Right atrium auricular region (tissue), 2 donors: ENCODE results near the gene MYPN. TPM values are rescaled to one million over a fixed set of nuclear protein-coding genes. Genes with fewer than 3 reads are reported as not detected.
A peak's percentile ranks its signal among the peaks of the same experiment; 100 is the strongest.

Experiments
- DNase-seq: peaks from one replicate; pipeline ENCODE4 v3.0.0-alpha.2; 2019; ENCODE audit warnings: low spot score
- H3K27ac ChIP-seq, 2 donors: fragments of 200-600 bp; sonication (generic); 1 replicate in 1 of 2; 2 replicates in 1 of 2; pipeline ENCODE4 v1.5.1; 2016 to 2019
- H3K27me3 ChIP-seq, 2 donors: fragments of 200-600 bp; sonication (generic); one replicate each; pipeline versions ENCODE4 v1.5.1 to v1.6.0; 2017 to 2019
- H3K36me3 ChIP-seq: fragments of 200-600 bp; sonication (generic); one replicate; pipeline ENCODE4 v1.5.1; 2016
- H3K4me1 ChIP-seq, 2 donors: fragments of 200-600 bp; sonication (generic); one replicate each; pipeline versions ENCODE4 v1.5.1 to v1.6.0; 2017 to 2019
- H3K4me3 ChIP-seq, 2 donors: fragments of 200-600 bp; sonication (generic); 1 replicate in 1 of 2; 2 replicates in 1 of 2; pipeline ENCODE4 v1.5.1; 2017 to 2019; ENCODE audit warnings: mild to moderate bottlenecking in 1 of 2, moderate library complexity in 1 of 2
- H3K9me3 ChIP-seq, 2 donors: fragments of 200-600 bp; sonication (generic); one replicate each; pipeline ENCODE4 v1.5.1; 2019
- CTCF ChIP-seq, 2 donors: fragments of 200-600 bp; sonication (generic); IDR thresholded peaks; one replicate each; pipeline ENCODE4 v1.5.1; 2019; ENCODE audit warnings: antibody characterized with exemption in 2 of 2
- total RNA-seq, 2 donors: library from RNA; depleted of rRNA; stranded (reverse); fragments of >200 nt; gene quantifications; one replicate each; pipeline ENCODE4 v1.1.0, GENCODE V29; 2016

MYPN gene
- total RNA-seq, 2 donors from 2014 or later, result 93.5 to 145 TPM

GRCh38 chr10:68103901-68104300, 5.4 kb upstream of the MYPN start:
- Histone ChIP-seq H3K27me3 (no peaks in the 10 kb centered on the region), H3K4me3 (no peak overlapping the region), H3K9me3 (no peaks in the 10 kb centered on the region), H3K4me1 (no peaks in the 10 kb centered on the region), H3K36me3 (no peaks in the 10 kb centered on the region), H3K27ac (no peak overlapping the region)
- DNase-seq, result no peak
- no peak for TF ChIP-seq CTCF (IDR thresholded peaks at IDR 0.05)

DNA sequence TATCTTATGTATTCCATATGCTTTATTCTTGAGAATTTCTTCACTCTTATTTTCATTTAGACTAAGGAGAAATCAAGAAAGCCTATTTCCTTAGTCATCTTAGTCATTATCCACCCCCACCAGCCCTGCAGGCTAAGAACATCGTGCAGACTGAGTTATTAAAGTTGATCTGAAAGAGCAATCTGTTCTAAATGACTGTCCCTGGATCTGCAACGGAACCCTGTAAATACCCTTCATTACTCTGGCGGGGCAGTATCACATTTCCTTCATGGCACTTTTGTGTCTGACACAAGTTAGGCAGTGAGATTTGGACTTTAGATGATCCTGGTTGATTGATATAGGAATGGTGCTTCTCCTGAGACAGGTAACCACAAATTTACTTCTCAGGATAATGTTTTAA, 3.5 kb upstream of the MYPN start:
- no peak for TF ChIP-seq CTCF (IDR thresholded peaks at IDR 0.05)
- H3K36me3 ChIP-seq, result no peaks in the 10 kb centered on the region

GRCh38 chr10:68106656-68107055, 2.6 kb upstream of the MYPN start:
- no peak for DNase-seq
- Histone ChIP-seq H3K4me3 (no peak overlapping the region), H3K36me3 (no peaks in the 10 kb centered on the region), H3K27ac (peak overlapping the region in 1 of 2 donors; percentile 44), H3K4me1 (no peaks in the 10 kb centered on the region), H3K9me3 (no peaks in the 10 kb centered on the region), H3K27me3 (no peaks in the 10 kb centered on the region)
- no peak for TF ChIP-seq CTCF (IDR thresholded peaks at IDR 0.05)

More for the DNA sequence above, 3.5 kb upstream of the MYPN start:
- no peak for DNase-seq
- H3K27me3 ChIP-seq, result no peaks in the 10 kb centered on the region
- H3K9me3 ChIP-seq, result no peaks in the 10 kb centered on the region
- H3K4me1 ChIP-seq, result no peaks in the 10 kb centered on the region
- peak overlapping the region; percentile 17 to 44 for H3K27ac ChIP-seq
- no peak overlapping the region for H3K4me3 ChIP-seq

DNA sequence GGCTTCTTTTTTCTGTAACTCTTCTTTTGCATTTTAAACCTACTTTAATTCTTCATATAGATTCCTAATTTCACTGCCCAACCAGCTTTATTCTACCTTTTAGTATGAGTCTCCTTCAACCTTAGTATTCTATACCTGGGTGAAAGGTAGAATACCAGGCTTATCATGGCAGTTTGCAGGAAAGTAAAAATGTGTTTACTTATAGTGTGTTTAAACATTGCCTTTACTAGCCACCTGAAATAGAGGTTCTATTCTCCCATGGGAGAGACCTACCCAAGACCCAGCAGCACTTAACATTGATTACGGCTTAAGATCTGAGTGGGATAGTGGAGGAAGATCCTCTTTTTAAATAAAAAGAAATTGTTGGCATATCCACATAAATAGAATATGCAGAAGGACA, 1.6 kb upstream of the MYPN start:
- H3K27ac ChIP-seq, result peak overlapping the region in 1 of 2 donors; percentile 82
- H3K36me3 ChIP-seq, result no peaks in the 10 kb centered on the region
- no peaks in the 10 kb centered on the region for H3K4me1 ChIP-seq
- H3K27me3 ChIP-seq, result no peaks in the 10 kb centered on the region
- no peaks in the 10 kb centered on the region for H3K9me3 ChIP-seq
- DNase-seq, result no peak
- no peak overlapping the region for H3K4me3 ChIP-seq
- no peak for TF ChIP-seq CTCF (IDR thresholded peaks at IDR 0.05)

GRCh38 chr10:68108051-68108450, 1.2 kb upstream of the MYPN start:
- DNase-seq, result no peak
- Histone ChIP-seq H3K9me3 (no peaks in the 10 kb centered on the region), H3K27me3 (no peaks in the 10 kb centered on the region), H3K4me1 (no peaks in the 10 kb centered on the region), H3K36me3 (no peaks in the 10 kb centered on the region), H3K4me3 (no peak overlapping the region), H3K27ac (peak overlapping the region in 1 of 2 donors; percentile 82)
- no peak for TF ChIP-seq CTCF (IDR thresholded peaks at IDR 0.05)

DNA sequence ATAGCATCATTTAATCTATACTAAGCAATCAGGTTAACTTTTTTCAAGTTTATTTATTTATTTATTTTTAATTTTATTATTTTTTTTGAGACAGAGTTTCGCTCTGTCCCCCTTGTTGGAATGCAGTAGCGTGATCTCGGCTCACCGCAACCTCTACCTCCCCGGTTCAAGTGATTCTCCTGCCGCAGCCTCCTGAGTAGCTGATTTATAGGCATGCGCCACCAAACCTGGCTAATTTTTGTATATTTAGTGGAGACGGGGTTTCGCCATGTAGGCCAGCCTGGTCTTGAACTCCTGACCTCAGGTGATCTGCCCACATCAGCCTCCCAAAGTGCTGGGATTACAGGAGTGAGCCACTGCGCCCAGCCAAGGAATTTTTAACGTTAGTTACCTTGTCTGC, 635 bp upstream of the MYPN start:
- no peaks in the 10 kb centered on the region for H3K9me3 ChIP-seq
- H3K4me3 ChIP-seq, result peak overlapping the region in 1 of 2 donors; percentile 16
- no peaks in the 10 kb centered on the region for H3K27me3 ChIP-seq
- DNase-seq, result no peak
- H3K4me1 ChIP-seq, result no peaks in the 10 kb centered on the region
- H3K27ac ChIP-seq, result peak overlapping the region; percentile 80 to 82
- no peak for TF ChIP-seq CTCF (IDR thresholded peaks at IDR 0.05)
- no peaks in the 10 kb centered on the region for H3K36me3 ChIP-seq
